ENCODE data around the gene IMMP2L. TPM values are rescaled to one million over a fixed set of nuclear protein-coding genes. Genes with fewer than 3 reads are reported as not detected.

IMMP2L gene
- total RNA-seq, 2 experiments from 2014 or later = 8.9 to 18.7 TPM

GRCh38 chr7:111329367-111330234, 232.7 kb downstream of the IMMP2L start:
- CTCF ChIA-PET = no interaction called here
- POLR2A ChIA-PET = no interaction called here
- Mint-ChIP-seq H3K36me3 (ENCODE audit: low read depth) (peaks cover under 1% of the 10 kb centered on the region), H3K27ac (no peak overlapping the region), H3K4me3 (no peak overlapping the region), H3K27me3 (no peaks in the 10 kb centered on the region), H3K4me1 (ENCODE audit: low read depth) (no peaks in the 10 kb centered on the region), H3K9me3 (no peaks in the 10 kb centered on the region)
- no peaks in the 10 kb centered on the region for H3K4me1 ChIP-seq (ENCODE audit: insufficient read depth, low read length)
- H3K4me3 ChIP-seq (ENCODE audit: low read length) = no peak overlapping the region
- no peaks in the 10 kb centered on the region for H3K9me3 ChIP-seq (ENCODE audit: control insufficient read depth in 1 of 2, insufficient read depth in 1 of 2, low read length in 2 of 2)
- intact Hi-C loops (cut with DNase I, micrococcal nuclease) = no loop called here
- no peaks in the 10 kb centered on the region for H3K36me3 ChIP-seq (ENCODE audit: insufficient read depth, low read length)
- no peak for ATAC-seq (ENCODE audit: poor library complexity)
- no peak for DNase-seq
- no peak for TF ChIP-seq CTCF (IDR thresholded peaks at IDR 0.05)
- no peak overlapping the region for H3K27ac ChIP-seq (ENCODE audit: low read depth in 1 of 2, low read length in 2 of 2)
- H3K27me3 ChIP-seq (ENCODE audit: control insufficient read depth in 1 of 2, insufficient read depth in 2 of 2, low read length in 2 of 2) = no peaks in the 10 kb centered on the region

- Mint-ChIP-seq H3K4me3 (no peak overlapping the region), H3K27ac (no peak overlapping the region), H3K9me3 (no peaks in the 10 kb centered on the region), H3K36me3 (ENCODE audit: low read depth) (peaks cover 3% of the 10 kb centered on the region), H3K27me3 (no peaks in the 10 kb centered on the region), H3K4me1 (ENCODE audit: low read depth) (no peaks in the 10 kb centered on the region)
- intact Hi-C loops (cut with DNase I, micrococcal nuclease) = no loop called here
- POLR2A ChIA-PET = no interaction called here
- no peak for ATAC-seq (ENCODE audit: poor library complexity)
- CTCF ChIA-PET = interaction anchor here (0.6 kb wide), 1 partner anchor 15 kb away, joined by 3 read pairs; no protein-coding TSS in a partner anchor
- DNase-seq = no peak
- H3K9me3 ChIP-seq (ENCODE audit: control insufficient read depth in 1 of 2, insufficient read depth in 1 of 2, low read length in 2 of 2) = no peaks in the 10 kb centered on the region
- H3K27me3 ChIP-seq (ENCODE audit: control insufficient read depth in 1 of 2, insufficient read depth in 2 of 2, low read length in 2 of 2) = no peaks in the 10 kb centered on the region
- no peak for TF ChIP-seq CTCF (IDR thresholded peaks at IDR 0.05)
- H3K36me3 ChIP-seq (ENCODE audit: insufficient read depth, low read length) = no peaks in the 10 kb centered on the region
- H3K4me1 ChIP-seq (ENCODE audit: insufficient read depth, low read length) = no peaks in the 10 kb centered on the region
- H3K4me3 ChIP-seq (ENCODE audit: low read length) = no peak overlapping the region
- H3K27ac ChIP-seq (ENCODE audit: low read depth in 1 of 2, low read length in 2 of 2) = no peak overlapping the region
Observed at GRCh38 chr7:111328487-111328886, 233.8 kb downstream of the IMMP2L start.

- ChIA-PET CTCF (no interaction called here), POLR2A (no interaction called here)
- no peak overlapping the region for H3K27ac ChIP-seq (ENCODE audit: low read depth in 1 of 2, low read length in 2 of 2)
- H3K4me1 Mint-ChIP-seq (ENCODE audit: low read depth) = no peaks in the 10 kb centered on the region
- no peak for TF ChIP-seq CTCF (IDR thresholded peaks at IDR 0.05)
- H3K36me3 ChIP-seq (ENCODE audit: insufficient read depth, low read length) = no peaks in the 10 kb centered on the region
- H3K4me1 ChIP-seq (ENCODE audit: insufficient read depth, low read length) = no peaks in the 10 kb centered on the region
- no peaks in the 10 kb centered on the region for H3K27me3 ChIP-seq (ENCODE audit: control insufficient read depth in 1 of 2, insufficient read depth in 2 of 2, low read length in 2 of 2)
- no peak overlapping the region for H3K27ac Mint-ChIP-seq
- no peaks in the 10 kb centered on the region for H3K9me3 Mint-ChIP-seq
- peaks cover 7% of the 10 kb centered on the region for H3K36me3 Mint-ChIP-seq (ENCODE audit: low read depth)
- H3K4me3 ChIP-seq (ENCODE audit: low read length) = no peak overlapping the region
- intact Hi-C loops (cut with DNase I, micrococcal nuclease) = no loop called here
- H3K9me3 ChIP-seq (ENCODE audit: control insufficient read depth in 1 of 2, insufficient read depth in 1 of 2, low read length in 2 of 2) = no peaks in the 10 kb centered on the region
- no peak for ATAC-seq (ENCODE audit: poor library complexity)
- no peak for DNase-seq
- no peak overlapping the region for H3K4me3 Mint-ChIP-seq
- no peaks in the 10 kb centered on the region for H3K27me3 Mint-ChIP-seq
Observed at GRCh38 chr7:111324776-111325175, 237.5 kb downstream of the IMMP2L start.
